GM06990 (cell line): ENCODE results near the gene PEAR1.

Experiments used
- DNase-seq: peaks from one replicate; pipeline ENCODE4 v3.0.0-alpha.2; 2011; ENCODE audit not compliant: insufficient read length; ENCODE audit errors: extremely low read depth
- H3K27me3 ChIP-seq: replicated peaks from 2 replicates; pipeline ENCODE4 v1.6.0; 2011; ENCODE audit warnings: low read length; ENCODE audit not compliant: control insufficient read depth, insufficient read depth
- H3K36me3 ChIP-seq: 2 replicates; pipeline ENCODE4 v1.5.1; 2011; ENCODE audit warnings: low read length; ENCODE audit not compliant: control insufficient read depth, insufficient read depth
- H3K4me3 ChIP-seq: replicated peaks from 2 replicates; pipeline ENCODE4 v1.5.1; 2011; ENCODE audit warnings: low read depth, mild to moderate bottlenecking, control low read depth, low read length
- TF ChIP-seq, protein P1 (sequence below): IDR thresholded peaks from 2 replicates; pipeline ENCODE4 v1.5.1; 2011; ENCODE audit warnings: low read length, control low read depth, mild to moderate bottlenecking, inconsistent platforms; ENCODE audit not compliant: insufficient read depth, poor library complexity, severe bottlenecking

Gene PEAR1

DNA sequence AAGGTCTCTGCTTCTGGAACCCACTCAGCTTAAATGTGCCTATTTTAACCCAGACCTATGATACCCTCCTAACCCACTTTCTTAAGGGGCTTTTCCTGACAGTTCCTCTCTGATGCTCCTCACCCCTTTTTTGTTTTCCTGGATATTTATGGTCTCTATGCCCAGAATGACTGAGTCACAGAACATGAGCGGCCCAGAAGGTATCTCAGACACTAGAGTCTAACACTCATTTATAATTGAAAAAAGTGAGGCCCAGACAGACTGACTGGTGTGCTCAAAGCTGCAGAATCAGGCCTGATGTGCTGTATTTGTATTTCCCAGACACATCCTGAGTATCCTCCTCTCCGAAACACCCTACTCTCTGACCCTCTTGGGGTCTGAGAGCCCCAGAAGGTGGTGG lies 70.9 kb downstream of the PEAR1 start:
- Histone ChIP-seq H3K4me3 (no peak overlapping the region), H3K27me3 (no peaks in the 10 kb centered on the region), H3K36me3 (peaks cover 2% of the 10 kb centered on the region)
- DNase-seq, result no peak
- TF ChIP-seq, protein P1, sequence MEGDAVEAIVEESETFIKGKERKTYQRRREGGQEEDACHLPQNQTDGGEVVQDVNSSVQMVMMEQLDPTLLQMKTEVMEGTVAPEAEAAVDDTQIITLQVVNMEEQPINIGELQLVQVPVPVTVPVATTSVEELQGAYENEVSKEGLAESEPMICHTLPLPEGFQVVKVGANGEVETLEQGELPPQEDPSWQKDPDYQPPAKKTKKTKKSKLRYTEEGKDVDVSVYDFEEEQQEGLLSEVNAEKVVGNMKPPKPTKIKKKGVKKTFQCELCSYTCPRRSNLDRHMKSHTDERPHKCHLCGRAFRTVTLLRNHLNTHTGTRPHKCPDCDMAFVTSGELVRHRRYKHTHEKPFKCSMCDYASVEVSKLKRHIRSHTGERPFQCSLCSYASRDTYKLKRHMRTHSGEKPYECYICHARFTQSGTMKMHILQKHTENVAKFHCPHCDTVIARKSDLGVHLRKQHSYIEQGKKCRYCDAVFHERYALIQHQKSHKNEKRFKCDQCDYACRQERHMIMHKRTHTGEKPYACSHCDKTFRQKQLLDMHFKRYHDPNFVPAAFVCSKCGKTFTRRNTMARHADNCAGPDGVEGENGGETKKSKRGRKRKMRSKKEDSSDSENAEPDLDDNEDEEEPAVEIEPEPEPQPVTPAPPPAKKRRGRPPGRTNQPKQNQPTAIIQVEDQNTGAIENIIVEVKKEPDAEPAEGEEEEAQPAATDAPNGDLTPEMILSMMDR, result no peak
